Spleen (tissue), 11 donors: ENCODE measurements around the gene IL22. TPM values are rescaled to one million over a fixed set of nuclear protein-coding genes. Genes with fewer than 3 reads are reported as not detected.

Source experiments
- DNase-seq: peaks from one replicate; pipeline ENCODE4 v3.0.0-alpha.2; 2020
- H3K27ac ChIP-seq, 8 donors: fragments of 200-600 bp; sonication (generic) in 7 of 8; 1 replicate in 4 of 8; 2 replicates in 4 of 8; pipeline versions ENCODE4 v1.5.0 to v1.8.0; 2016 to 2021; ENCODE audit warnings: inconsistent platforms in 4 of 8, mild to moderate bottlenecking in 4 of 8, moderate library complexity in 1 of 8
- H3K27me3 ChIP-seq, 7 donors: fragments of 200-600 bp; sonication (generic) in 6 of 7; replicated peaks in 1 of 7; 1 replicate in 4 of 7; 2 replicates in 3 of 7; pipeline versions ENCODE4 v1.5.0 to v1.8.0; 2016 to 2021; ENCODE audit warnings: inconsistent platforms in 3 of 7, mild to moderate bottlenecking in 1 of 7
- H3K36me3 ChIP-seq, 6 donors: fragments of 200-600 bp; sonication (generic) in 5 of 6; 1 replicate in 4 of 6; 2 replicates in 2 of 6; pipeline versions ENCODE4 v1.5.0 to v1.8.0; 2016 to 2021; ENCODE audit warnings: inconsistent platforms in 2 of 6
- H3K4me1 ChIP-seq, 6 donors: fragments of 200-600 bp; sonication (generic) in 5 of 6; 1 replicate in 3 of 6; 2 replicates in 3 of 6; pipeline versions ENCODE4 v1.5.0 to v1.8.0; 2016 to 2021; ENCODE audit warnings: inconsistent platforms in 3 of 6
- H3K4me3 ChIP-seq, 8 donors: fragments of 200-600 bp; sonication (generic) in 7 of 8; 1 replicate in 4 of 8; 2 replicates in 4 of 8; pipeline versions ENCODE4 v1.5.0 to v1.8.0; 2016 to 2021; ENCODE audit warnings: inconsistent platforms in 4 of 8, mild to moderate bottlenecking in 4 of 8, moderate library complexity in 2 of 8
- H3K9me3 ChIP-seq, 8 donors: fragments of 200-600 bp; sonication (generic) in 7 of 8; 1 replicate in 4 of 8; 2 replicates in 4 of 8; pipeline versions ENCODE4 v1.5.0 to v1.8.0; 2016 to 2021; ENCODE audit warnings: inconsistent platforms in 4 of 8
- CTCF ChIP-seq, 11 experiments: fragments of 200-600 bp in 7 of 11; fragments of 450-650 bp in 4 of 11; sonication (generic) in 4 of 11; IDR thresholded peaks in 8 of 11; conservative IDR thresholded peaks in 3 of 11; 1 replicate in 7 of 11; 2 replicates in 4 of 11; pipeline versions ENCODE4 v1.4.0 to v1.8.0; 2016 to 2021; ENCODE audit warnings: antibody characterized with exemption in 11 of 11, inconsistent platforms in 4 of 11, mild to moderate bottlenecking in 1 of 11
- POLR2A ChIP-seq, 3 donors: fragments of 450-650 bp; IDR thresholded peaks; one replicate each; pipeline ENCODE4 v1.5.1; 2017; ENCODE audit warnings: antibody characterized with exemption in 3 of 3, mild to moderate bottlenecking in 1 of 3
- POLR2AphosphoS5 ChIP-seq, 3 donors: sonication (generic); formaldehyde crosslinking; IDR thresholded peaks; one replicate each; pipeline ENCODE4 v1.5.1; 2017; ENCODE audit warnings: antibody characterized with exemption in 3 of 3
- WGBS, 5 donors: extraction: QIAGEN DNeasy Blood & Tissue Kit in 3 of 5; methylation state at CpG; one replicate each; pipeline versions ENCODE4 v1.1.5 to v1.1.7; 2013 to 2018; 5-methylcytosine and 5-hydroxymethylcytosine counted together
- intact Hi-C: fragments of 100-400 bp; cut with DNase I; formaldehyde crosslinking; loops from one replicate; pipeline ENCODE4 v1.15.0; 2023; ENCODE audit warnings: low total_unique reads
- polyA plus RNA-seq, 3 donors: library from polyadenylated mRNA; stranded (reverse); fragments of 200-250 nt; gene quantifications; one replicate each; pipeline ENCODE4 v1.2.1, GENCODE V29; 2013
- total RNA-seq, 7 donors: library from RNA; depleted of rRNA in 3 of 7; stranded (reverse); fragments of >200 nt in 3 of 7; fragmentation: NEBNext Ultra II Directional in 4 of 7; extraction: Animal tissue kit (Norgen Biotek cat#: 25700) in 4 of 7; gene quantifications; one replicate each; pipeline versions ENCODE4 v1.1.0 to v1.2.1, GENCODE V29; 2016 to 2021
- donor health status: healthy with polysubstance abuse.
- donor health status: DM: no; HTN: no; CAD: no; lungs with moderate emphysema.
- donor health status: DM: no; HTN: no; CAD: no.
- donor health status: Bipolar disorder and iron deficiency.
- donor health status: healthy.
- donor health status: DM: no; HTN: no; CAD: no.
- donor health status: DM: yes; HTN: yes; CAD: no.

The IL22 gene
- total and polyA plus RNA-seq, 10 donors = not detected

GRCh38 chr12:68271346-68271745, 17.9 kb upstream of the IL22 start:
- Histone ChIP-seq H3K9me3 (no peaks in the 10 kb centered on the region), H3K36me3 (no peaks in the 10 kb centered on the region), H3K27me3 (no peaks in the 10 kb centered on the region), H3K4me3 (no peak overlapping the region), H3K27ac (no peak overlapping the region), H3K4me1 (peaks cover 0 to 7% (median 0%) of the 10 kb centered on the region in 6 donors)
- intact Hi-C loops = no loop called here
- 54 to 71% (median 65%) methylated on average over 8 of the region's 8 CpGs for WGBS, 5 donors
- no peak for DNase-seq
- TF ChIP-seq POLR2A (IDR thresholded peaks at IDR 0.05) (no peak), CTCF (IDR thresholded peaks at IDR 0.05 in 8 of 11, conservative IDR thresholded peaks at IDR 0.05 in 3 of 11) (no peak), POLR2AphosphoS5 (IDR thresholded peaks at IDR 0.05) (no peak)

- no peak for DNase-seq
- Histone ChIP-seq H3K4me1 (peaks cover 0 to 7% (median 0%) of the 10 kb centered on the region in 6 donors), H3K36me3 (no peaks in the 10 kb centered on the region), H3K27ac (peak overlapping the region in 2 of 8 donors; percentile 14 to 50), H3K27me3 (no peaks in the 10 kb centered on the region), H3K9me3 (no peaks in the 10 kb centered on the region), H3K4me3 (no peak overlapping the region)
- TF ChIP-seq POLR2AphosphoS5 (IDR thresholded peaks at IDR 0.05) (no peak), POLR2A (IDR thresholded peaks at IDR 0.05) (no peak), CTCF (IDR thresholded peaks at IDR 0.05 in 8 of 11, conservative IDR thresholded peaks at IDR 0.05 in 3 of 11) (no peak)
- intact Hi-C loops = no loop called here
- WGBS, 5 donors = 82 to 94% (median 92%) methylated on average over 3 of the region's 3 CpGs
Observed at GRCh38 chr12:68270358-68270757, 17.0 kb upstream of the IL22 start.

- no peak for TF ChIP-seq POLR2AphosphoS5 (IDR thresholded peaks at IDR 0.05)
- TF ChIP-seq CTCF (IDR thresholded peaks at IDR 0.05 in 8 of 11, conservative IDR thresholded peaks at IDR 0.05 in 3 of 11) = no peak
- TF ChIP-seq POLR2A (IDR thresholded peaks at IDR 0.05) = no peak
- H3K27ac ChIP-seq = peak overlapping the region in 3 of 8 donors; percentile 5 to 50 (median 14)
- 64 to 89% (median 79%) methylated on average over 2 of the region's 2 CpGs for WGBS, 5 donors
- H3K27me3 ChIP-seq = no peaks in the 10 kb centered on the region
- no peaks in the 10 kb centered on the region for H3K36me3 ChIP-seq
- no peak for DNase-seq
- H3K4me3 ChIP-seq = no peak overlapping the region
- H3K4me1 ChIP-seq = peaks cover 0 to 7% (median 0%) of the 10 kb centered on the region in 6 donors
- no peaks in the 10 kb centered on the region for H3K9me3 ChIP-seq
- intact Hi-C loops = no loop called here
Observed at GRCh38 chr12:68269779-68270178, 16.4 kb upstream of the IL22 start.

- no peak for DNase-seq
- Histone ChIP-seq H3K4me1 (peaks cover 0 to 7% (median 0%) of the 10 kb centered on the region in 6 donors), H3K4me3 (no peak overlapping the region), H3K9me3 (no peaks in the 10 kb centered on the region), H3K27me3 (no peaks in the 10 kb centered on the region), H3K36me3 (no peaks in the 10 kb centered on the region), H3K27ac (peak overlapping the region in 2 of 8 donors; percentile 29 to 45)
- no peak for TF ChIP-seq CTCF (IDR thresholded peaks at IDR 0.05 in 8 of 11, conservative IDR thresholded peaks at IDR 0.05 in 3 of 11)
- intact Hi-C loops = no loop called here
Observed at GRCh38 chr12:68268967-68269366, 15.6 kb upstream of the IL22 start.
